Thyroid gland (tissue), 4 donors: ENCODE data around the gene CPLANE2. TPM values are rescaled to one million over a fixed set of nuclear protein-coding genes. Genes with fewer than 3 reads are reported as not detected.

ENCODE experiments used
- DNase-seq, 2 donors: peaks; one replicate each; pipeline ENCODE4 v3.0.0-alpha.2; 2019
- H3K27ac ChIP-seq, 3 donors: fragments of 200-600 bp; sonication (generic); 1 replicate in 2 of 3; 2 replicates in 1 of 3; pipeline ENCODE4 v1.5.1; 2016 to 2019; ENCODE audit warnings: mild to moderate bottlenecking in 1 of 3, moderate library complexity in 1 of 3
- H3K27me3 ChIP-seq: fragments of 200-600 bp; sonication (generic); one replicate; pipeline ENCODE4 v1.5.1; 2019
- H3K36me3 ChIP-seq, 2 donors: fragments of 200-600 bp; sonication (generic); one replicate each; pipeline ENCODE4 v1.5.1; 2016 to 2019
- H3K4me1 ChIP-seq, 2 donors: fragments of 200-600 bp; sonication (generic); one replicate each; pipeline ENCODE4 v1.5.1; 2017 to 2019
- H3K4me3 ChIP-seq, 3 donors: fragments of 200-600 bp; sonication (generic); replicated peaks in 1 of 3; 1 replicate in 2 of 3; 2 replicates in 1 of 3; pipeline ENCODE4 v1.5.1; 2016; ENCODE audit warnings: mild to moderate bottlenecking in 1 of 3
- H3K9me3 ChIP-seq: fragments of 200-600 bp; sonication (generic); one replicate; pipeline ENCODE4 v1.5.1; 2017
- CTCF ChIP-seq, 6 experiments: fragments of 200-600 bp in 3 of 6; fragments of 450-650 bp in 3 of 6; sonication (generic) in 3 of 6; IDR thresholded peaks; one replicate each; pipeline ENCODE4 v1.5.1; 2016 to 2019; ENCODE audit warnings: antibody characterized with exemption in 6 of 6, mild to moderate bottlenecking in 2 of 6, inconsistent platforms in 1 of 6, moderate library complexity in 1 of 6
- POLR2A ChIP-seq, 2 donors: fragments of 450-650 bp; IDR thresholded peaks; one replicate each; pipeline ENCODE4 v1.6.1; 2017; ENCODE audit warnings: antibody characterized with exemption in 2 of 2, mild to moderate bottlenecking in 2 of 2, moderate library complexity in 1 of 2
- WGBS, 2 donors: methylation state at CpG; one replicate each; pipeline ENCODE4 v1.1.5; 2017; 5-methylcytosine and 5-hydroxymethylcytosine counted together
- intact Hi-C: fragments of 100-400 bp; cut with DNase I; formaldehyde crosslinking; loops from one replicate; pipeline ENCODE4 v1.15.1; 2023
- total RNA-seq, 4 donors: library from RNA; depleted of rRNA; stranded (reverse); fragments of >200 nt; gene quantifications; one replicate each; pipeline ENCODE4 v1.2.3, GENCODE V29; 2016

Gene CPLANE2
- total RNA-seq, 4 donors from 2014 or later, result 4.3 to 21.8 (median 15.3) TPM

GRCh38 chr1:16205334-16205671 lies 31.7 kb downstream of the CPLANE2 start:
- Histone ChIP-seq H3K27me3 (no peaks in the 10 kb centered on the region), H3K36me3 (no peaks in the 10 kb centered on the region), H3K27ac (no peak overlapping the region), H3K4me1 (peaks cover 20 to 29% of the 10 kb centered on the region in 2 donors), H3K4me3 (no peak overlapping the region), H3K9me3 (no peaks in the 10 kb centered on the region)
- intact Hi-C loops, result no loop called here
- 94 to 97% methylated on average over 9 to 11 of the region's 11 CpGs for WGBS, 2 donors
- TF ChIP-seq POLR2A (IDR thresholded peaks at IDR 0.05), result no peak
- no peak for TF ChIP-seq CTCF (IDR thresholded peaks at IDR 0.05)
- DNase-seq, result no peak

GRCh38 chr1:16204634-16205333 lies 32.2 kb downstream of the CPLANE2 start:
- no peaks in the 10 kb centered on the region for H3K27me3 ChIP-seq
- no peak overlapping the region for H3K4me3 ChIP-seq
- intact Hi-C loops, result loop anchor here (5.0 kb wide), 1 partner anchor 33 kb away; the partner anchor contains the start of gene CPLANE2
- no peaks in the 10 kb centered on the region for H3K36me3 ChIP-seq
- no peak overlapping the region for H3K27ac ChIP-seq
- H3K4me1 ChIP-seq, result peaks cover 15 to 24% of the 10 kb centered on the region in 2 donors
- no peaks in the 10 kb centered on the region for H3K9me3 ChIP-seq
- peak; percentile 51 to 61 for DNase-seq
- WGBS, 2 donors, result 75 to 78% methylated on average over 8 to 12 of the region's 12 CpGs
- TF ChIP-seq POLR2A (IDR thresholded peaks at IDR 0.05), result no peak
- TF ChIP-seq CTCF (IDR thresholded peaks at IDR 0.05), result peak in 4 of 6 experiments; percentile 27 to 37 (median 36)

- no peaks in the 10 kb centered on the region for H3K27me3 ChIP-seq
- 84 to 95% methylated on average over 2 of the region's 2 CpGs for WGBS, 2 donors
- H3K36me3 ChIP-seq, result no peaks in the 10 kb centered on the region
- H3K9me3 ChIP-seq, result no peaks in the 10 kb centered on the region
- H3K27ac ChIP-seq, result no peak overlapping the region
- intact Hi-C loops, result loop anchor here (5.0 kb wide), 1 partner anchor 33 kb away; the partner anchor contains the start of gene CPLANE2
- peaks cover 12 to 20% of the 10 kb centered on the region in 2 donors for H3K4me1 ChIP-seq
- no peak overlapping the region for H3K4me3 ChIP-seq
- TF ChIP-seq CTCF (IDR thresholded peaks at IDR 0.05) (no peak), POLR2A (IDR thresholded peaks at IDR 0.05) (no peak)
- DNase-seq, result no peak
Measured at GRCh38 chr1:16204216-16204615, 32.8 kb downstream of the CPLANE2 start.

- no peak for TF ChIP-seq POLR2A (IDR thresholded peaks at IDR 0.05)
- TF ChIP-seq CTCF (IDR thresholded peaks at IDR 0.05), result no peak
- intact Hi-C loops, result loop anchor here (5.0 kb wide), 1 partner anchor 34 kb away; the partner anchor contains the start of gene CPLANE2
Measured at GRCh38 chr1:16203550-16203949, 33.4 kb downstream of the CPLANE2 start.

More at GRCh38 chr1:16203550-16203949, 33.4 kb downstream of the CPLANE2 start:
- DNase-seq, result no peak
- H3K4me1 ChIP-seq, result peaks cover 12 to 20% of the 10 kb centered on the region in 2 donors
- H3K4me3 ChIP-seq, result no peak overlapping the region
- no peaks in the 10 kb centered on the region for H3K27me3 ChIP-seq
- H3K36me3 ChIP-seq, result no peaks in the 10 kb centered on the region
- 64 to 82% methylated on average over 3 of the region's 3 CpGs for WGBS, 2 donors
- H3K27ac ChIP-seq, result no peak overlapping the region
- no peaks in the 10 kb centered on the region for H3K9me3 ChIP-seq
